Keratinocyte (primary cell): ENCODE measurements around the gene DDIT3. TPM values are rescaled to one million over a fixed set of nuclear protein-coding genes. Genes with fewer than 3 reads are reported as not detected.
"Not testable (repeated sequence)": the region's sequence is repeated elsewhere in the genome, so short reads cannot be mapped to it uniquely, and the experiment has no call there.

Experiments used
- DNase-seq: peaks from one replicate; pipeline ENCODE4 v3.0.0-alpha.2; 2011; ENCODE audit warnings: low read depth, missing footprints, low spot score
- FAIRE-seq: peaks from 2 replicates; lab custom pipeline; 2011; peaks lifted over from hg19 to GRCh38; lab: Jason Lieb, UNC
- H2AFZ ChIP-seq: 2 replicates; pipeline ENCODE4 v1.6.0; 2012; ENCODE audit warnings: low read length, control low read depth, inconsistent platforms; ENCODE audit not compliant: control insufficient read depth
- H3K27ac ChIP-seq: 2 replicates; pipeline ENCODE4 v1.5.1; 2011; ENCODE audit warnings: low read length; ENCODE audit not compliant: control insufficient read depth, insufficient read depth
- H3K27me3 ChIP-seq: 3 replicates; pipeline ENCODE4 v1.6.0; 2011; ENCODE audit warnings: low read length; ENCODE audit not compliant: control insufficient read depth, insufficient read depth; ENCODE audit errors: extremely low read depth
- H3K36me3 ChIP-seq, 2 experiments: 2 replicates in 1 of 2; 3 replicates in 1 of 2; pipeline ENCODE4 v1.5.1; 2011; ENCODE audit warnings: low read length in 2 of 2, mild to moderate bottlenecking in 1 of 2; ENCODE audit not compliant: control insufficient read depth in 2 of 2, insufficient read depth in 2 of 2; ENCODE audit errors: extremely low read depth in 1 of 2
- H3K4me1 ChIP-seq: 3 replicates; pipeline ENCODE4 v1.5.1; 2011; ENCODE audit warnings: low read length; ENCODE audit not compliant: control insufficient read depth, insufficient read depth; ENCODE audit errors: extremely low read depth
- H3K4me2 ChIP-seq: 3 replicates; pipeline ENCODE4 v1.6.0; 2011; ENCODE audit warnings: low read depth, low read length; ENCODE audit not compliant: control insufficient read depth, insufficient read depth; ENCODE audit errors: extremely low read depth
- H3K4me3 ChIP-seq, 3 experiments: fragments of 200-600 bp in 1 of 3; sonication (generic) in 1 of 3; 2 replicates in 2 of 3; 3 replicates in 1 of 3; pipeline ENCODE4 v1.5.1; 2011 to 2016; ENCODE audit warnings: low read length in 3 of 3, mild to moderate bottlenecking in 3 of 3, control low read depth in 2 of 3, inconsistent platforms in 1 of 3, low read depth in 1 of 3, mixed read lengths in 1 of 3, mixed run types in 1 of 3, moderate library complexity in 1 of 3; ENCODE audit not compliant: control insufficient read depth in 2 of 3, insufficient read depth in 2 of 3; ENCODE audit errors: extremely low read depth in 1 of 3
- H3K79me2 ChIP-seq: 2 replicates; pipeline ENCODE4 v1.6.0; 2012; ENCODE audit warnings: low read length; ENCODE audit not compliant: control insufficient read depth, insufficient read depth
- H3K9ac ChIP-seq: 3 replicates; pipeline ENCODE4 v1.6.0; 2011; ENCODE audit warnings: low read length; ENCODE audit not compliant: control insufficient read depth, insufficient read depth; ENCODE audit errors: extremely low read depth
- H3K9me1 ChIP-seq: 3 replicates; pipeline ENCODE4 v1.6.0; 2011; ENCODE audit warnings: low read length; ENCODE audit not compliant: control insufficient read depth, insufficient read depth; ENCODE audit errors: extremely low read depth
- H3K9me3 ChIP-seq: 2 replicates; pipeline ENCODE4 v1.5.1; 2012; ENCODE audit warnings: low read depth, low read length; ENCODE audit not compliant: control insufficient read depth
- H4K20me1 ChIP-seq: 3 replicates; pipeline ENCODE4 v1.6.0; 2011; ENCODE audit warnings: low read length; ENCODE audit not compliant: control insufficient read depth, insufficient read depth; ENCODE audit errors: extremely low read depth
- EZH2 ChIP-seq: IDR thresholded peaks from one replicate; pipeline ENCODE4 v1.6.1; 2012; ENCODE audit warnings: inconsistent platforms, mild to moderate bottlenecking, low read length, moderate library complexity
- dilution Hi-C: fragments of 300-500 bp; cut with MboI; formaldehyde crosslinking; loops from one replicate; pipeline ENCODE4 v1.7.0; 2020; ENCODE audit warnings: low sequenced_read_pairs; ENCODE audit not compliant: extremely low pct_ligation_motif_present
- polyA plus RNA-seq, 5 experiments: library from polyadenylated mRNA; depleted of rRNA in 3 of 5; stranded (reverse) in 3 of 5; stranded (forward) in 1 of 5; unstranded in 1 of 5; fragments of >200 nt; gene quantifications; 1 replicate in 1 of 5; 2 replicates in 3 of 5; 3 replicates in 1 of 5; pipeline versions ENCODE4 v1.2.1 to v1.2.3, GENCODE V29; 2011 to 2012; ENCODE audit warnings: missing spikeins in 2 of 5, low read depth in 1 of 5, low replicate concordance in 1 of 5
- TF ChIP-seq, protein P1 (sequence below), 3 experiments: IDR thresholded peaks in 1 of 3; conservative IDR thresholded peaks in 1 of 3; optimal IDR thresholded peaks in 1 of 3; 2 replicates in 2 of 3; 3 replicates in 1 of 3; pipeline versions ENCODE3 to v1.5.1; 2011; ENCODE audit warnings: low read length in 3 of 3, mild to moderate bottlenecking in 3 of 3, moderate library complexity in 2 of 3, control low read depth in 1 of 3, inconsistent platforms in 1 of 3; ENCODE audit not compliant: insufficient read depth in 2 of 3; ENCODE audit errors: extremely low read depth in 1 of 3

The DDIT3 gene
- polyA plus RNA-seq, 1 donor (not counting 4 experiments of a cell fraction or from before 2014, with no cell fraction given): 25.6 TPM

DNA sequence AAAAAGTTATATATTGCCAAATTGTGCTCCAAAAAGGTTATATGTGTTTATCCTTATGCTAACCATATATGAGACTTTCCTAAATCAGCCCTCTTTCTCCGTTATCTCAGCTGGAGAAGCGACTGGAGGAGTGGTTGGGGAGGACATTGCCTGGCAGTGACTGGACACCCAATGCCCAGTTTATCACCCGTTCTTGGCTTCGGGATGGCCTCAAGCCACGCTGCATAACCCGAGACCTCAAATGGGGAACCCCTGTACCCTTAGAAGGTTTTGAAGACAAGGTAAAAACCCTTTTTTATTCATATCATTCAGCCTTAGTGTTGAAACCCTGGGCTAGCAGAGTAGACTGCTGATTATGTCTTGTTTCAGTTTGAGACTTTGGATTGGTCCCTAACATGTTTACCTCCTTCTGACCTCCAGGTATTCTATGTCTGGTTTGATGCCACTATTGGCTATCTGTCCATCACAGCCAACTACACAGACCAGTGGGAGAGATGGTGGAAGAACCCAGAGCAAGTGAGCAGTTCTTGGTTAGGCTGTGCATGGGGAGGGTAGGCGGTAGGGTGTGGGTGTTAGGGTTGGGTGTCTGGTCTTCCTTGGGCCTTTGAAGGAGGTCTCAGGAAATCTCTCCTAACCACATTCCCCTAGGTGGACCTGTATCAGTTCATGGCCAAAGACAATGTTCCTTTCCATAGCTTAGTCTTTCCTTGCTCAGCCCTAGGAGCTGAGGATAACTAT is 8.6 kb downstream of the DDIT3 start:
- Histone ChIP-seq H4K20me1 (peaks cover 11% of the 10 kb centered on the region), H3K9me3 (no peaks in the 10 kb centered on the region), H3K9ac (no peak overlapping the region), H3K4me1 (peaks cover 6% of the 10 kb centered on the region), H3K36me3 (peaks cover 34 to 40% of the 10 kb centered on the region in 2 experiments), H3K27ac (no peak overlapping the region), H3K4me2 (no peak overlapping the region), H3K4me3 (no peak overlapping the region), H3K27me3 (no peaks in the 10 kb centered on the region), H3K79me2 (no peaks in the 10 kb centered on the region), H2AFZ (no peak overlapping the region), H3K9me1 (no peaks in the 10 kb centered on the region)
- DNase-seq (no peak), FAIRE-seq (no peak)
- dilution Hi-C loops: no loop called here
- TF ChIP-seq, protein P1, sequence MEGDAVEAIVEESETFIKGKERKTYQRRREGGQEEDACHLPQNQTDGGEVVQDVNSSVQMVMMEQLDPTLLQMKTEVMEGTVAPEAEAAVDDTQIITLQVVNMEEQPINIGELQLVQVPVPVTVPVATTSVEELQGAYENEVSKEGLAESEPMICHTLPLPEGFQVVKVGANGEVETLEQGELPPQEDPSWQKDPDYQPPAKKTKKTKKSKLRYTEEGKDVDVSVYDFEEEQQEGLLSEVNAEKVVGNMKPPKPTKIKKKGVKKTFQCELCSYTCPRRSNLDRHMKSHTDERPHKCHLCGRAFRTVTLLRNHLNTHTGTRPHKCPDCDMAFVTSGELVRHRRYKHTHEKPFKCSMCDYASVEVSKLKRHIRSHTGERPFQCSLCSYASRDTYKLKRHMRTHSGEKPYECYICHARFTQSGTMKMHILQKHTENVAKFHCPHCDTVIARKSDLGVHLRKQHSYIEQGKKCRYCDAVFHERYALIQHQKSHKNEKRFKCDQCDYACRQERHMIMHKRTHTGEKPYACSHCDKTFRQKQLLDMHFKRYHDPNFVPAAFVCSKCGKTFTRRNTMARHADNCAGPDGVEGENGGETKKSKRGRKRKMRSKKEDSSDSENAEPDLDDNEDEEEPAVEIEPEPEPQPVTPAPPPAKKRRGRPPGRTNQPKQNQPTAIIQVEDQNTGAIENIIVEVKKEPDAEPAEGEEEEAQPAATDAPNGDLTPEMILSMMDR (optimal IDR thresholded peaks at IDR 0.05 in 1 of 3, IDR thresholded peaks at IDR 0.05 in 1 of 3, conservative IDR thresholded peaks at IDR 0.05 in 1 of 3; ENCODE audit: extremely low read depth in 1 of 3, insufficient read depth in 2 of 3, low read length in 3 of 3): no peak
- no peak for TF ChIP-seq EZH2

GRCh38 chr12:57511161-57511560 is 9.2 kb downstream of the DDIT3 start:
- dilution Hi-C loops: no loop called here
- Histone ChIP-seq H3K9me3 (no peaks in the 10 kb centered on the region), H3K9me1 (no peaks in the 10 kb centered on the region), H3K4me2 (no peak overlapping the region), H3K27ac (no peak overlapping the region), H4K20me1 (peaks cover 11% of the 10 kb centered on the region), H3K4me3 (no peak overlapping the region), H3K79me2 (no peaks in the 10 kb centered on the region), H3K36me3 (peaks cover 29 to 39% of the 10 kb centered on the region in 2 experiments), H3K4me1 (peaks cover 6% of the 10 kb centered on the region), H3K9ac (no peak overlapping the region), H3K27me3 (no peaks in the 10 kb centered on the region), H2AFZ (no peak overlapping the region)
- TF ChIP-seq, protein P1 (optimal IDR thresholded peaks at IDR 0.05 in 1 of 3, IDR thresholded peaks at IDR 0.05 in 1 of 3, conservative IDR thresholded peaks at IDR 0.05 in 1 of 3; ENCODE audit: extremely low read depth in 1 of 3, insufficient read depth in 2 of 3, low read length in 3 of 3): no peak
- no peak for TF ChIP-seq EZH2
- DNase-seq (no peak), FAIRE-seq (no peak)

- dilution Hi-C loops, DNase-seq, FAIRE-seq, H3K79me2 ChIP-seq, H3K27ac ChIP-seq, H3K27me3 ChIP-seq, H3K4me2 ChIP-seq, H3K4me1 ChIP-seq, H2AFZ ChIP-seq, H4K20me1 ChIP-seq, H3K4me3 ChIP-seq, H3K9me3 ChIP-seq, H3K9ac ChIP-seq, H3K9me1 ChIP-seq: not testable (repeated sequence)
- H3K36me3 ChIP-seq: peaks cover 14 to 35% of the 10 kb centered on the region in 2 experiments
These were observed 12.5 kb downstream of the DDIT3 start for GRCh38 chr12:57507796-57508195.

GRCh38 chr12:57506541-57506940 is 13.8 kb downstream of the DDIT3 start:
- FAIRE-seq, H3K4me1 ChIP-seq, H3K4me2 ChIP-seq, H3K27me3 ChIP-seq, H4K20me1 ChIP-seq, H3K9me3 ChIP-seq, H3K79me2 ChIP-seq, H3K27ac ChIP-seq, DNase-seq, H2AFZ ChIP-seq, dilution Hi-C loops, H3K4me3 ChIP-seq, H3K9me1 ChIP-seq, H3K9ac ChIP-seq: not testable (repeated sequence)
- H3K36me3 ChIP-seq: peaks cover 8 to 27% of the 10 kb centered on the region in 2 experiments
